Astrocyte (in vitro differentiated cells and primary cell): Measurements from ENCODE around the gene CHN1.

Source experiments
- EZH2 ChIP-seq: IDR thresholded peaks from 2 replicates; pipeline ENCODE4 v1.6.1; 2012; ENCODE audit warnings: mild to moderate bottlenecking, low read length, inconsistent platforms; ENCODE audit not compliant: insufficient read depth
- TF ChIP-seq, protein P1 (sequence below): IDR thresholded peaks from 2 replicates; pipeline ENCODE4 v1.5.1; 2011; ENCODE audit warnings: low read depth, mild to moderate bottlenecking, inconsistent platforms, low read length, moderate library complexity; ENCODE audit not compliant: insufficient read depth

DNA sequence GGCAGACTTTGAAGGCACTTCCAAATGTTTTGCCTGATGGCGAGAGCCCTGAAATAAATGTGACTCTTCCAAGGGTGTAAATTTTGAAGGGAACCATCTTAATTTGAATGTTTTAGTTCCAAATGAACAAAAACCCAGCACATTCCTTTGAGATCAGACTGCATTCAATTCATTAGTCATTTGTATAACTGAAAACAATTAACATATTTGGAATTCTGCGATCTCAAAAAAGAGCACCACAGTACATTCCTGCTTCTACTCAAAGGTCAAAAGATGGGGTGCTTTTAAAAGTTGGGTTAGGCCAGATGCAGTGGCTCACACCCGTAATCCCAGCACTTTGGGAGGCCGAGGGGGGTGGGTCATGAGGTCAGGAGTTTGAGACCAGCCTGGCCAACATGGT is 202.7 kb downstream of the CHN1 start:
- TF ChIP-seq, protein P1, sequence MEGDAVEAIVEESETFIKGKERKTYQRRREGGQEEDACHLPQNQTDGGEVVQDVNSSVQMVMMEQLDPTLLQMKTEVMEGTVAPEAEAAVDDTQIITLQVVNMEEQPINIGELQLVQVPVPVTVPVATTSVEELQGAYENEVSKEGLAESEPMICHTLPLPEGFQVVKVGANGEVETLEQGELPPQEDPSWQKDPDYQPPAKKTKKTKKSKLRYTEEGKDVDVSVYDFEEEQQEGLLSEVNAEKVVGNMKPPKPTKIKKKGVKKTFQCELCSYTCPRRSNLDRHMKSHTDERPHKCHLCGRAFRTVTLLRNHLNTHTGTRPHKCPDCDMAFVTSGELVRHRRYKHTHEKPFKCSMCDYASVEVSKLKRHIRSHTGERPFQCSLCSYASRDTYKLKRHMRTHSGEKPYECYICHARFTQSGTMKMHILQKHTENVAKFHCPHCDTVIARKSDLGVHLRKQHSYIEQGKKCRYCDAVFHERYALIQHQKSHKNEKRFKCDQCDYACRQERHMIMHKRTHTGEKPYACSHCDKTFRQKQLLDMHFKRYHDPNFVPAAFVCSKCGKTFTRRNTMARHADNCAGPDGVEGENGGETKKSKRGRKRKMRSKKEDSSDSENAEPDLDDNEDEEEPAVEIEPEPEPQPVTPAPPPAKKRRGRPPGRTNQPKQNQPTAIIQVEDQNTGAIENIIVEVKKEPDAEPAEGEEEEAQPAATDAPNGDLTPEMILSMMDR, result no peak
- TF ChIP-seq EZH2, result no peak
